HEK293T (cell line): ENCODE data around the gene PXN.
"Not testable (repeated sequence)": the region's sequence is repeated elsewhere in the genome, so short reads cannot be mapped to it uniquely, and the experiment has no call there.

Source experiments
- BHLHE40 ChIP-seq: fragments of 450-650 bp; IDR thresholded peaks from 2 replicates; pipeline ENCODE4 v1.6.1; 2016; ENCODE audit warnings: mild to moderate bottlenecking, moderate library complexity, borderline replicate concordance
- FOXA1 ChIP-seq: fragments of 450-650 bp; IDR thresholded peaks from 2 replicates; pipeline ENCODE4 v1.6.1; 2016; ENCODE audit warnings: mild to moderate bottlenecking
- FOXM1 ChIP-seq: fragments of 450-650 bp; IDR thresholded peaks from 2 replicates; pipeline ENCODE4 v1.6.1; 2017; ENCODE audit warnings: mild to moderate bottlenecking, borderline replicate concordance
- HDGF ChIP-seq: fragments of 450-650 bp; IDR thresholded peaks from 2 replicates; pipeline ENCODE4 v1.6.1; 2017; ENCODE audit warnings: antibody characterized with exemption, borderline replicate concordance
- L3MBTL2 ChIP-seq: fragments of 450-650 bp; conservative IDR thresholded peaks from 2 replicates; pipeline ENCODE4 v1.6.1; 2016; ENCODE audit warnings: mild to moderate bottlenecking
- SP1 ChIP-seq: fragments of 450-650 bp; IDR thresholded peaks from 2 replicates; pipeline ENCODE4 v1.6.1; 2017
- SUZ12 ChIP-seq: fragments of 450-650 bp; IDR thresholded peaks from 2 replicates; pipeline ENCODE4 v1.6.1; 2016; ENCODE audit warnings: mild to moderate bottlenecking
- TARDBP ChIP-seq: fragments of 450-650 bp; IDR thresholded peaks from 2 replicates; pipeline ENCODE4 v1.6.1; 2016
- ZNF384 ChIP-seq: fragments of 450-650 bp; IDR thresholded peaks from 2 replicates; pipeline ENCODE4 v1.6.1; 2016

DNA sequence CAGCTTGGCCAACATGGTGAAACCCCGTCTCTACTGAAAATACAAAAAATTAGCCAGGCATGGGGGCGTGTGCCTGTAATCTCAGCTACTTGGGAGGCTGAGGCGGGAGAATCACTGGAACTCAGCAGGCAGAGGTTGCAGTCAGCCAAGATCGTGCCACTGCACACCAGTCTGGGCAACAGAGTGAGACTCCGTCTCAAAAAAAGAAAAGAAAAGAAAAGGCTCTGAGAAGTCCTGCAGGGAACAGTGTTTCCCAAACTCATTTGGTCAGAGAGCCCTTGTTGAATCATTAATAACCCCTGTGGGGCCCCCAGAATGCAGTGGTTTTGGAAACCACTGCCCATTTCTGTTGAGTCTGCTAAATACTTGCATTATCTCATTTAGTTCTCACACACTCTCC, 52.3 kb downstream of the PXN start:
- TF ChIP-seq L3MBTL2, FOXA1, SP1, HDGF, ZNF384, SUZ12, BHLHE40, TARDBP, FOXM1: not testable (repeated sequence)
